ENCODE data around the gene ZNF506.
"Not testable (repeated sequence)": the region's sequence is repeated elsewhere in the genome, so short reads cannot be mapped to it uniquely, and the experiment has no call there.

ZNF506 gene

GRCh38 chr19:19778666-19779065 lies 42.9 kb downstream of the ZNF506 start:
- no peak for DNase-seq (ENCODE audit: low spot score)

- DNase-seq (ENCODE audit: low spot score): no peak
These were observed 43.9 kb downstream of the ZNF506 start for GRCh38 chr19:19777692-19778091.

- DNase-seq (ENCODE audit: low spot score): peak; percentile 94
These were observed 45.1 kb downstream of the ZNF506 start for GRCh38 chr19:19776206-19777008.

- no peak for DNase-seq (ENCODE audit: low spot score)
These were observed 45.7 kb downstream of the ZNF506 start for GRCh38 chr19:19775891-19776205.

- no peak for DNase-seq (ENCODE audit: low spot score)
These were observed 47.1 kb downstream of the ZNF506 start for GRCh38 chr19:19774354-19775033.

GRCh38 chr19:19771963-19772362 lies 49.6 kb downstream of the ZNF506 start:
- not testable (repeated sequence) for DNase-seq (ENCODE audit: low spot score)

GRCh38 chr19:19769971-19770370 lies 51.6 kb downstream of the ZNF506 start:
- not testable (repeated sequence) for DNase-seq (ENCODE audit: low spot score)

- peak; percentile 58 for DNase-seq (ENCODE audit: low spot score)
These were observed 63.4 kb downstream of the ZNF506 start for GRCh38 chr19:19758164-19758563.

- no peak for DNase-seq (ENCODE audit: low spot score)
These were observed 68.7 kb downstream of the ZNF506 start for GRCh38 chr19:19752760-19753403.

- DNase-seq (ENCODE audit: low spot score): peak; percentile 11
These were observed 69.7 kb downstream of the ZNF506 start for GRCh38 chr19:19751846-19752245.

GRCh38 chr19:19750842-19751790 lies 70.4 kb downstream of the ZNF506 start:
- DNase-seq (ENCODE audit: low spot score): no peak

- peak; percentile 7 for DNase-seq (ENCODE audit: low spot score)
These were observed 71.4 kb downstream of the ZNF506 start for GRCh38 chr19:19749908-19750841.

- DNase-seq (ENCODE audit: low spot score): peak; percentile 7
These were observed 72.2 kb downstream of the ZNF506 start for GRCh38 chr19:19749117-19749907.

GRCh38 chr19:19748249-19748938 lies 73.2 kb downstream of the ZNF506 start:
- DNase-seq (ENCODE audit: low spot score): peak; percentile 7

GRCh38 chr19:19747357-19748220 lies 74.0 kb downstream of the ZNF506 start:
- DNase-seq (ENCODE audit: low spot score): peak; percentile 18

GRCh38 chr19:19746286-19747213 lies 75.0 kb downstream of the ZNF506 start:
- peak; percentile 65 for DNase-seq (ENCODE audit: low spot score)

All from iPS-NIHi11 (cell line).